Astrocyte (in vitro differentiated cells and primary cell): ENCODE results near the gene LIMK2.

Experiments
- CTCF ChIP-seq: IDR thresholded peaks from 2 replicates; pipeline ENCODE4 v1.5.1; 2011; ENCODE audit warnings: low read depth, mild to moderate bottlenecking, inconsistent platforms, low read length, moderate library complexity; ENCODE audit not compliant: insufficient read depth
- EZH2 ChIP-seq: IDR thresholded peaks from 2 replicates; pipeline ENCODE4 v1.6.1; 2012; ENCODE audit warnings: mild to moderate bottlenecking, low read length, inconsistent platforms; ENCODE audit not compliant: insufficient read depth

- TF ChIP-seq CTCF = no peak
- TF ChIP-seq EZH2 = no peak
Measured at GRCh38 chr22:31282748-31283468, 70.8 kb downstream of the LIMK2 start.
